Glutamatergic neuron (in vitro differentiated cells): ENCODE measurements around the gene PPIF. TPM values are rescaled to one million over a fixed set of nuclear protein-coding genes. Genes with fewer than 3 reads are reported as not detected.

Experiments
- DNase-seq: peaks from one replicate; pipeline ENCODE4 v3.0.0; 2022
- H3K27ac Mint-ChIP-seq: one replicate; pipeline ENCODE4 v1.8.0; 2020; ENCODE audit warnings: mild to moderate bottlenecking, mixed read lengths, inconsistent platforms; ENCODE audit not compliant: unreplicated experiment
- H3K27me3 Mint-ChIP-seq: one replicate; pipeline ENCODE4 v1.8.0; 2020; ENCODE audit warnings: mild to moderate bottlenecking, moderate library complexity, mixed read lengths, inconsistent platforms; ENCODE audit not compliant: unreplicated experiment
- H3K36me3 Mint-ChIP-seq: one replicate; pipeline ENCODE4 v1.8.0; 2020; ENCODE audit warnings: mild to moderate bottlenecking, mixed read lengths, inconsistent platforms; ENCODE audit not compliant: unreplicated experiment
- H3K4me1 Mint-ChIP-seq: one replicate; pipeline ENCODE4 v1.8.0; 2020; ENCODE audit warnings: mild to moderate bottlenecking, low read depth, mixed read lengths, inconsistent platforms; ENCODE audit not compliant: unreplicated experiment
- H3K4me3 Mint-ChIP-seq: one replicate; pipeline ENCODE4 v1.8.0; 2020; ENCODE audit warnings: mild to moderate bottlenecking, mixed read lengths, inconsistent platforms; ENCODE audit not compliant: unreplicated experiment
- H3K9me3 Mint-ChIP-seq: one replicate; pipeline ENCODE4 v1.8.0; 2020; ENCODE audit warnings: mild to moderate bottlenecking, moderate library complexity, mixed read lengths, inconsistent platforms; ENCODE audit not compliant: unreplicated experiment
- total RNA-seq: library from RNA; stranded (reverse); fragmentation: NEBNext Ultra II Directional; extraction: Animal tissue kit (Norgen Biotek cat#: 25700); gene quantifications from one replicate; pipeline ENCODE4 v1.2.1, GENCODE V29; 2021; ENCODE audit not compliant: unreplicated experiment
- TF ChIP-seq, protein P1 (sequence below): fragments of 200-600 bp; sonication (generic); IDR thresholded peaks from one replicate; pipeline ENCODE4 v1.5.0; 2021; ENCODE audit not compliant: partially characterized antibody, unreplicated experiment

The PPIF gene
- total RNA-seq, 1 donor from 2014 or later = 24.2 TPM

DNA sequence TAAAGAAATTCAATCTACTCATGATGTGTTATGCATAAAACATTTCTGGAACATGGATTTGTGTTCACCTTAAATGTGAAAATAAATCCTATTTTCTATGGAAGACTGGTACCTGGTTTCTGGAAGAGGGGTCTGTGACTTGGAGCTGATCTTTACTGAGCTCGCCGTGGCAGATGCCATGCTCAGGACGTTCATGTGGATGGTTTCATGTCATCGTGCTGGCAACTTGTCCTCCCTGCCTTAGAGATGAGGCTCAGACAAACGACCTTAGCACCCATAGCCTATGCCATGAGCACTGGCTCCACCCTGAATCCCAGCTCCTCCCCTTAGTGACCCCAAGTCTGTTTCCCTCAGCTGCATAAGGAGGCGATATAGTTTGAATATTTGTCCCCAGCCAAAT lies 7.3 kb downstream of the PPIF start:
- Mint-ChIP-seq H3K4me1 (no peaks in the 10 kb centered on the region), H3K4me3 (no peak overlapping the region), H3K27me3 (peaks cover 8% of the 10 kb centered on the region), H3K9me3 (no peaks in the 10 kb centered on the region), H3K27ac (no peak overlapping the region), H3K36me3 (peaks cover 18% of the 10 kb centered on the region)
- DNase-seq = no peak
- TF ChIP-seq, protein P1, sequence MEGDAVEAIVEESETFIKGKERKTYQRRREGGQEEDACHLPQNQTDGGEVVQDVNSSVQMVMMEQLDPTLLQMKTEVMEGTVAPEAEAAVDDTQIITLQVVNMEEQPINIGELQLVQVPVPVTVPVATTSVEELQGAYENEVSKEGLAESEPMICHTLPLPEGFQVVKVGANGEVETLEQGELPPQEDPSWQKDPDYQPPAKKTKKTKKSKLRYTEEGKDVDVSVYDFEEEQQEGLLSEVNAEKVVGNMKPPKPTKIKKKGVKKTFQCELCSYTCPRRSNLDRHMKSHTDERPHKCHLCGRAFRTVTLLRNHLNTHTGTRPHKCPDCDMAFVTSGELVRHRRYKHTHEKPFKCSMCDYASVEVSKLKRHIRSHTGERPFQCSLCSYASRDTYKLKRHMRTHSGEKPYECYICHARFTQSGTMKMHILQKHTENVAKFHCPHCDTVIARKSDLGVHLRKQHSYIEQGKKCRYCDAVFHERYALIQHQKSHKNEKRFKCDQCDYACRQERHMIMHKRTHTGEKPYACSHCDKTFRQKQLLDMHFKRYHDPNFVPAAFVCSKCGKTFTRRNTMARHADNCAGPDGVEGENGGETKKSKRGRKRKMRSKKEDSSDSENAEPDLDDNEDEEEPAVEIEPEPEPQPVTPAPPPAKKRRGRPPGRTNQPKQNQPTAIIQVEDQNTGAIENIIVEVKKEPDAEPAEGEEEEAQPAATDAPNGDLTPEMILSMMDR = no peak

DNA sequence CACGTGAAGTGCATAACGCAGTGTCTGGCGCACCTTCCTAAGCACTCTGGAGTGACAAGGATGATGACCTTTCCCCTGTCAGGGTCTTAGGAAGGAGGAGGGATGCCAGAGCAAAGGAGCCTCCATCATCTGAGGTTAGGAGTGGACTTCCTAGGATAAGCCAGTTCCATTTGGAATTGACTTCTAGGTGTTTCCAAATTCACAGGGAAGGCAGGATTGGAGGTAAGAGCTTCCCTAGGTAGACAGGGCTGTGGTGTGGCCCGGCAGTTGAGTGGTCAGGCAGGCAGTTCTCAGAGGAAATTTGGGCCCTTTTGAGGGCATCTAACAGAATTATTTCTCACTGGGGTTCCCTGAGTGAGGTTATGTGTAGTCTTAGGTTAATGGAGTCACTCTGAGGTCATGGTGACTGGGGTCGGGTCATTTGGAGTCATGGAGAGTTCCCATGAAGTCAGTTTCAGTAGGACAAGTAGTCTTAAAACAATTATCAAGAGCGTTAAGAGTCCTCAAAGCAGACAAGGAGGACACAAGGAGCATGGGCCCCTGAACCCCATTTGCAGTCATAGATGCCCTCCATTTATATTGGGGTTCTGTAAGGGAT lies 8.2 kb downstream of the PPIF start:
- no peak overlapping the region for H3K27ac Mint-ChIP-seq
- H3K4me3 Mint-ChIP-seq = no peak overlapping the region
- peaks cover 18% of the 10 kb centered on the region for H3K36me3 Mint-ChIP-seq
- H3K9me3 Mint-ChIP-seq = no peaks in the 10 kb centered on the region
- H3K27me3 Mint-ChIP-seq = peaks cover 8% of the 10 kb centered on the region
- no peaks in the 10 kb centered on the region for H3K4me1 Mint-ChIP-seq
- DNase-seq = no peak
- TF ChIP-seq, protein P1 = no peak

DNA sequence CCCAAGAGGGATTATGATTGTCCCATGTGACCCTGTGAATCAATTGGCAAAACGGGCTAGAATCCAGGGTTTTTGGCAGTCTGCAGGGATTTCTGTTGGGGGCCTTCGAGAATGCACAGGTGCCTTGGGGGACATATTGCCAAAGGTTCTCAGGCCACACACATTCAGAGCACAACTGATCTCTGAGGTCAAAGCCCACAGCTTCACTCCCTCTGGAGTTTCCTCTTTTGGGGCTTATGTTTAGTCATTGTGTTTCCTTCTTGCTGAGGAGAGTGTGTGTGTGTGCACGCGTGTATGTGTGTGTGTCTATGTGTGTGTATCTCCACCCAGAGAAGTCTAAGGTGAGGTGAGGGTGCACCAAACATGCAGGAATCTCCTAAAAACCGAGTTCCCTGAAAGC lies 8.8 kb downstream of the PPIF start:
- peaks cover 8% of the 10 kb centered on the region for H3K27me3 Mint-ChIP-seq
- no peaks in the 10 kb centered on the region for H3K4me1 Mint-ChIP-seq
- no peak for DNase-seq
- TF ChIP-seq, protein P1 = no peak
- no peak overlapping the region for H3K27ac Mint-ChIP-seq
- no peak overlapping the region for H3K4me3 Mint-ChIP-seq
- H3K36me3 Mint-ChIP-seq = peaks cover 18% of the 10 kb centered on the region
- no peaks in the 10 kb centered on the region for H3K9me3 Mint-ChIP-seq

DNA sequence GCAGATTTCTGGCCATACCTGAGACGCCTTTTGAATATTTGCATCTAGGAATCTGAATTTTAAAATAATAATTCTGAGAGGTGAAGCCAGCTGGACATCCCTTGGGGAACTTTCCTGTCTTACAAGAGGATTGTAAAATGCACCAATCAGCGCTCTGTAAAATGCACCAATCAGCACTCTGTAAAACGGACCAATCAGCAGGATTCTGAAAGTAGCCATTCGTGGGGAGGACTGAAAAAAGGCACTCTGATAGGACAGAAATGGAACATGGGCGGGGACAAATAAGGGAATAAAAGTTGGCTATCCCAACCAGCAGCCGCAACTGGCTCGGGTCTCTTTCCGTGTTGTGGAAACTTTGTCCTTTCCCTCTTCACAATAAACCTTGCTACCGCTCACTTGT lies 9.9 kb downstream of the PPIF start:
- H3K27me3 Mint-ChIP-seq = peaks cover 8% of the 10 kb centered on the region
- TF ChIP-seq, protein P1 = no peak
- DNase-seq = no peak
- H3K4me3 Mint-ChIP-seq = no peak overlapping the region
- H3K36me3 Mint-ChIP-seq = peaks cover 18% of the 10 kb centered on the region
- no peaks in the 10 kb centered on the region for H3K4me1 Mint-ChIP-seq
- H3K9me3 Mint-ChIP-seq = no peaks in the 10 kb centered on the region
- H3K27ac Mint-ChIP-seq = no peak overlapping the region

DNA sequence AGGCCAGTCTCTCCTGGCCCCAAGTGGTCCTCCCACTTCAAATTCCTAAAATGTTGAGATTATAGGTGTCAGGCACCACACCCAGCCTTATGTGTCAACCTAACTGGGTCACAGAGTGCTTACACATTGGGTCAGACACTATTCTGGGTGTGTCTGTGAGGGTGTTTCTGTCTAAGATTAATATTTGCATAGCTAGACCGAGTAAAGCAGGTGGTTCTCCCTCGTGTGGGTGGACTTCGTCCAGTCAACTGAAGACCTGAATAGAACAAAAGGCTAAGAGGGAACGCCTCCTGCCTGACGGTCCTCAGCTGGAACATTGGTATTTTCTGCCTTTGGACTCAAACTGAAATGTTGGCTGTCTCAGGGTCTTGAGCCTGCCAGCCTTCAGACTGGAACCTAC lies 11.5 kb downstream of the PPIF start:
- peaks cover 6% of the 10 kb centered on the region for H3K27me3 Mint-ChIP-seq
- peaks cover 10% of the 10 kb centered on the region for H3K36me3 Mint-ChIP-seq
- TF ChIP-seq, protein P1 = no peak
- H3K4me1 Mint-ChIP-seq = no peaks in the 10 kb centered on the region
- H3K27ac Mint-ChIP-seq = no peak overlapping the region
- DNase-seq = no peak
- no peak overlapping the region for H3K4me3 Mint-ChIP-seq
- H3K9me3 Mint-ChIP-seq = no peaks in the 10 kb centered on the region
